ENCODE measurements around the gene ZNF444.

DNA sequence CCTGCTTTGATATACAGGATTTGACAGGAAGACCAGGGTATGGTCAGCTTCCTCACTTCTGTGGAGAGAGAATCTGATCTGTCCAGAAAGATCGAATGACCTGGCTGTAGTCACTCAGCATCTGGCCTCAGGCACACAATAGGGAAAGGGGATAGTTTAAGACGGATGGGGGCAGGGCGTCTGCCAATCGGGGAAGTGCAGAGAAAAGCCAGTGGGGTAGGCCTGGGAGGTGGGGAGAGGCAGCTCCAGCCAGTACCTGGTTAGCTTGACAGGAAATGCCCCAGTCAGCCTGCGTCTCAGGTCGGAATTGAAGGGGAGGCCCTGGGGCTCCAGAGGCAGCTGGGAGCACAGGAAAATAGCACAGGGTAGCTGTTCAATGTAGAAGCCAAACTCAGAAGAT is 12.4 kb downstream of the ZNF444 start:
- TF ChIP-seq, protein P1, sequence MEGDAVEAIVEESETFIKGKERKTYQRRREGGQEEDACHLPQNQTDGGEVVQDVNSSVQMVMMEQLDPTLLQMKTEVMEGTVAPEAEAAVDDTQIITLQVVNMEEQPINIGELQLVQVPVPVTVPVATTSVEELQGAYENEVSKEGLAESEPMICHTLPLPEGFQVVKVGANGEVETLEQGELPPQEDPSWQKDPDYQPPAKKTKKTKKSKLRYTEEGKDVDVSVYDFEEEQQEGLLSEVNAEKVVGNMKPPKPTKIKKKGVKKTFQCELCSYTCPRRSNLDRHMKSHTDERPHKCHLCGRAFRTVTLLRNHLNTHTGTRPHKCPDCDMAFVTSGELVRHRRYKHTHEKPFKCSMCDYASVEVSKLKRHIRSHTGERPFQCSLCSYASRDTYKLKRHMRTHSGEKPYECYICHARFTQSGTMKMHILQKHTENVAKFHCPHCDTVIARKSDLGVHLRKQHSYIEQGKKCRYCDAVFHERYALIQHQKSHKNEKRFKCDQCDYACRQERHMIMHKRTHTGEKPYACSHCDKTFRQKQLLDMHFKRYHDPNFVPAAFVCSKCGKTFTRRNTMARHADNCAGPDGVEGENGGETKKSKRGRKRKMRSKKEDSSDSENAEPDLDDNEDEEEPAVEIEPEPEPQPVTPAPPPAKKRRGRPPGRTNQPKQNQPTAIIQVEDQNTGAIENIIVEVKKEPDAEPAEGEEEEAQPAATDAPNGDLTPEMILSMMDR (IDR thresholded peaks at IDR 0.05; ENCODE audit: insufficient read depth, low read length, poor library complexity, severe bottlenecking): no peak
- no peak for TF ChIP-seq EZH2phosphoT487 (conservative IDR thresholded peaks at IDR 0.05; ENCODE audit: low read length)

Measured in SU-DHL-6 (cell line).